ENCODE results near the gene PLEKHN1. TPM values are rescaled to one million over a fixed set of nuclear protein-coding genes. Genes with fewer than 3 reads are reported as not detected.

PLEKHN1 gene
- total RNA-seq, 1 donor from 2014 or later, result 13.2 TPM

- no peak overlapping the region for H3K4me3 ChIP-seq (ENCODE audit: low read depth, low read length)
- TF ChIP-seq CTCF (IDR thresholded peaks at IDR 0.05; ENCODE audit: insufficient read depth, low read length, poor library complexity, severe bottlenecking), result no peak
- DNase-seq (ENCODE audit: low read depth), result no peak
- no peaks in the 10 kb centered on the region for H3K36me3 ChIP-seq (ENCODE audit: control insufficient read depth, insufficient read depth, low read length)
- peaks cover 33% of the 10 kb centered on the region for H3K27me3 ChIP-seq (ENCODE audit: control insufficient read depth, insufficient read depth, low read length)
Measured at GRCh38 chr1:941015-941587, 25.2 kb upstream of the PLEKHN1 start.

DNA sequence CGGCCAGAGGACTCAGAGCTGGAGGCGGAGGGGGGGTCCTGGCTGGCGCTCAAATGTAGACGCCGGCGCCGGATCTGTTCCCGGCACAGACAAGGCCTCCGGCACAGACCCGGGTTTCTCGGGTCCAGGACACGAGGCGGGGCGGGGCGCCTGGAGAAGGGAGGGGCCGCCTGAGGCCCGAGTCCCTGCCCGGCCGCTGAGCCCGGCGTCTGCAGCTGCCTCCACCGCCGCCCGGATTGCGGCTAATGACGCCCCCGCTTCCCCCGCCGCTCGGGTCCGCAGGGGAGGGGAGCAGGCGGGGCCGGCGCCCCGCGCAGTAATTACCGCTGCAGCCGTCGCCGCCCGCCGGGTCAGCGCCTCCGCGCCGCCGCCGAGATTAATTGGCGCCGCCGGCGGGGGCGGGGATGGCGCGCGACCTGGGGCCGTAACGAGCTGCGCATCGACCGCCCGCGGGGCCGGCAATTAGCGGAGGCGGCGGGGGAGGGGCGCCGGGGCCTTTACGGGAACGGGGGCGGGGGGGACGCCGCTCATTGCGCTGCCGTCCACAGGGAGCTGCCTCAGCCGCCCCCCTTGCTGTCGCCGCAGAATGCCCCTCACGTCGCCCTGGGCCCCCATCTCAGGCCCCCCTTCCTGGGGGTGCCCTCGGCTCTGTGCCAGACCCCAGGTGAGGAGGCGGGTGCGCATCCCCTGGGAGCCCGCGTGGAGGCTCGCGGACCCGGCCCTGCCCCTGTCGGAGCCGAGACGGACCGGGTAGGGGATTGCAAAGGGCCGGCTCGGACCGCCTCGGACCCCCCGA is 24.5 kb upstream of the PLEKHN1 start:
- Histone ChIP-seq H3K27me3 (ENCODE audit: control insufficient read depth, insufficient read depth, low read length) (peaks cover 26% of the 10 kb centered on the region), H3K36me3 (ENCODE audit: control insufficient read depth, insufficient read depth, low read length) (no peaks in the 10 kb centered on the region), H3K4me3 (ENCODE audit: low read depth, low read length) (peak overlapping the region; percentile 36)
- no peak for TF ChIP-seq CTCF (IDR thresholded peaks at IDR 0.05; ENCODE audit: insufficient read depth, low read length, poor library complexity, severe bottlenecking)
- no peak for DNase-seq (ENCODE audit: low read depth)

DNA sequence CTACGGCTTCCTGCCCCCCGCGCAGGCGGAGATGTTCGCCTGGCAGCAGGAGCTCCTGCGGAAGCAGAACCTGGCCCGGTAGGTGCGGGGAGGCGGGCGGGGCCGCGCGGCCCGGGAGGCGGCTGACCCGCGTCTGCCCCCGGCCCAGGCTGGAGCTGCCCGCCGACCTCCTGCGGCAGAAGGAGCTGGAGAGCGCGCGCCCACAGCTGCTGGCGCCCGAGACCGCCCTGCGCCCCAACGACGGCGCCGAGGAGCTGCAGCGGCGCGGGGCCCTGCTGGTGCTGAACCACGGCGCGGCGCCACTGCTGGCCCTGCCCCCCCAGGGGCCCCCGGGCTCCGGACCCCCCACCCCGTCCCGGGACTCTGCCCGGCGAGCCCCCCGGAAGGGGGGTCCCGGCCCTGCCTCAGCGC is 23.9 kb upstream of the PLEKHN1 start:
- no peak for TF ChIP-seq CTCF (IDR thresholded peaks at IDR 0.05; ENCODE audit: insufficient read depth, low read length, poor library complexity, severe bottlenecking)
- DNase-seq (ENCODE audit: low read depth), result no peak
- Histone ChIP-seq H3K36me3 (ENCODE audit: control insufficient read depth, insufficient read depth, low read length) (no peaks in the 10 kb centered on the region), H3K27me3 (ENCODE audit: control insufficient read depth, insufficient read depth, low read length) (peaks cover 23% of the 10 kb centered on the region), H3K4me3 (ENCODE audit: low read depth, low read length) (peak overlapping the region; percentile 36)

DNA sequence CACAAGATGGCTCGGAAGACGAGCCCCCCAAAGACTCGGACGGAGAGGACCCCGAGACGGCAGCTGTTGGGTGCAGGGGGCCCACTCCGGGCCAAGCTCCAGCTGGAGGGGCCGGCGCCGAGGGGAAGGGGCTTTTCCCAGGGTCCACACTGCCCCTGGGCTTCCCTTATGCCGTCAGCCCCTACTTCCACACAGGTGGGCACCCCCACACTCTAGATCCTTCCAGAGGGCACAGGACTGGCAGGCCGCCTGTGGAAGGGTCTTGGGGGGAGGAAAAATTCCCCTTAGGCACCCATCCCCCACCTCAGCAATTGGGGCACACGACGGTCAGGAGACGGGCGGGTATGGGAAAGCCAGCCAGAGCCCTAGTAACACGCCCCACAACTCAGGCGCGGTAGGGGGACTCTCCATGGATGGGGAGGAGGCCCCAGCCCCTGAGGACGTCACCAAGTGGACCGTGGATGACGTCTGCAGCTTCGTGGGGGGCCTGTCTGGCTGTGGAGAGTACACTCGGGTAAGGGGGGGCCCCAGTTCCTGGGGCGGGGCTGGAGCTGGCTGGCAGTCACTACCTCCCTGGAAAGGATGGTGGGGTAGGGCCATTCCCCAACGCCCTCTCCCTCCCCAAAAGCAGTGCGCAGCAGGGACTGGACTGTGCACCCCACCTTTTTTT is 23.3 kb upstream of the PLEKHN1 start:
- DNase-seq (ENCODE audit: low read depth), result no peak
- TF ChIP-seq CTCF (IDR thresholded peaks at IDR 0.05; ENCODE audit: insufficient read depth, low read length, poor library complexity, severe bottlenecking), result no peak
- Histone ChIP-seq H3K27me3 (ENCODE audit: control insufficient read depth, insufficient read depth, low read length) (peaks cover 18% of the 10 kb centered on the region), H3K4me3 (ENCODE audit: low read depth, low read length) (peak overlapping the region; percentile 36), H3K36me3 (ENCODE audit: control insufficient read depth, insufficient read depth, low read length) (no peaks in the 10 kb centered on the region)

GRCh38 chr1:943545-944340 is 22.5 kb upstream of the PLEKHN1 start:
- no peak for DNase-seq (ENCODE audit: low read depth)
- H3K36me3 ChIP-seq (ENCODE audit: control insufficient read depth, insufficient read depth, low read length), result no peaks in the 10 kb centered on the region
- no peak for TF ChIP-seq CTCF (IDR thresholded peaks at IDR 0.05; ENCODE audit: insufficient read depth, low read length, poor library complexity, severe bottlenecking)
- H3K4me3 ChIP-seq (ENCODE audit: low read depth, low read length), result no peak overlapping the region
- peaks cover 15% of the 10 kb centered on the region for H3K27me3 ChIP-seq (ENCODE audit: control insufficient read depth, insufficient read depth, low read length)

Measured in kidney epithelial cell (primary cell).